Stimulated activated CD4-positive, alpha-beta T cell treated with anti-CD3 and anti-CD28 coated beads, Interleukin-2, amount 100 ng/mL, for 24 hours (primary cell): ENCODE data around the gene ZNF679.
"Not testable (repeated sequence)": the region's sequence is repeated elsewhere in the genome, so short reads cannot be mapped to it uniquely, and the experiment has no call there.

Experiments
- DNase-seq, 2 donors: peaks; one replicate each; pipeline ENCODE4 v3.0.0-alpha.2; 2020

The ZNF679 gene

GRCh38 chr7:64228174-64228573 lies at the start of gene ZNF679:
Gene ZNF679, plus strand, starts transcription at chr7:64228474. Its CDS starts 20,644 bp downstream, at chr7:64249118.
- not testable (repeated sequence) for DNase-seq

- peak in 1 of 2 donors; percentile 14 for DNase-seq
Measured at GRCh38 chr7:64180989-64181388, 47.3 kb upstream of the ZNF679 start.

DNA sequence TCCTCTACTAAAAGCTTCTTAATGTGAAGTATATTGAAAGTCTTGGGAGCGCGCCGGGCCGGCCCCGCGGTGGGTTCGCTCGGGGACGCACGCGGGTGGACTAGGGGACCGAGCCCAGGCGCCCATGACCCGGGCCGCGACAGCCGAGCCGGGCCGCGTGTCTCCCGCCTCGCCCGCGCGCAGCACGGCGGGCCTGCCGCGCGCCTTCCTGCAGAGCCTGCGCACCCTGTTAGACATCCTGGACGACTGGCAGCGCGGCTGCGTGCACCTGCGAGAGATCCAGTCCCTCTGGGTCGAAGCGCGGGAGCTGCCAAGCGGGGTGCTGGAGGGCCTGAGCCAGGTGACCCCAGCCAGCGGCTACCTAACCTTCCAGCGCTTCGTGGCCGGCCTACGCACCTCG lies 46.7 kb upstream of the ZNF679 start:
- DNase-seq: no peak

- no peak for DNase-seq
Measured at GRCh38 chr7:64182036-64182790, 46.1 kb upstream of the ZNF679 start.

DNA sequence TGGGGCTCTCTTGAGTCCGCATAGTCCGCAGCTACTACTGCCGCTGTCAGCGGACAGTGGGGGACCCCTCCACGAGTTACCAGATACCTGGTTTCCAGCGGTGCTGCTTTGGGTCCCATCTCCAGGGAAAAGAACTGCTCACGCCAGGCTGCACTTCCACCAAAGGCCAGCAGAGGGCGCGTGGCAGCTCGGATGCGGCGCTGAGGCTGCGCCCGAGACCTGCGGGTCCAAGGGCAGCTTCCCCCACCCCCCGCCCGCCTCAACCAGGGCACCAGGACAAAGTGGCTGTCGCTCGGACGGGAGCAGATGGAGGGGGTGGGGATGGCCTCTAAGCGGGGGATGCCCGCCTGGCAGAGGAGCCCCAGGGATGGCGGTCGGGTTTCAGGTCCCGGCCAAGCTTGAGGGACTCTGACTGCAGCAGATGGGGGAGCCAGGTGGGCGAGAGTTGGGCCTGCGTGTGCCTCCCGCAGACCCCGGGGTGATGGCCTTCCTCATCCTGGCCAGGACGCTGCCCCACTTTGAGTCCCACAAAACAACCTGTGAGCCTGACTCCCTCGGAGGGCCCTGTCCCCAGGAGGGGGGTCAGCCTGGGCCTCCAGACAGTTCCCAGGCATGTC lies 45.0 kb upstream of the ZNF679 start:
- peak; percentile 57 to 62 for DNase-seq

- DNase-seq: no peak
Measured at GRCh38 chr7:64183827-64184372, 44.4 kb upstream of the ZNF679 start.

GRCh38 chr7:64184376-64184775 lies 43.9 kb upstream of the ZNF679 start:
- no peak for DNase-seq

GRCh38 chr7:64187408-64187807 lies 40.9 kb upstream of the ZNF679 start:
- DNase-seq: no peak

DNA sequence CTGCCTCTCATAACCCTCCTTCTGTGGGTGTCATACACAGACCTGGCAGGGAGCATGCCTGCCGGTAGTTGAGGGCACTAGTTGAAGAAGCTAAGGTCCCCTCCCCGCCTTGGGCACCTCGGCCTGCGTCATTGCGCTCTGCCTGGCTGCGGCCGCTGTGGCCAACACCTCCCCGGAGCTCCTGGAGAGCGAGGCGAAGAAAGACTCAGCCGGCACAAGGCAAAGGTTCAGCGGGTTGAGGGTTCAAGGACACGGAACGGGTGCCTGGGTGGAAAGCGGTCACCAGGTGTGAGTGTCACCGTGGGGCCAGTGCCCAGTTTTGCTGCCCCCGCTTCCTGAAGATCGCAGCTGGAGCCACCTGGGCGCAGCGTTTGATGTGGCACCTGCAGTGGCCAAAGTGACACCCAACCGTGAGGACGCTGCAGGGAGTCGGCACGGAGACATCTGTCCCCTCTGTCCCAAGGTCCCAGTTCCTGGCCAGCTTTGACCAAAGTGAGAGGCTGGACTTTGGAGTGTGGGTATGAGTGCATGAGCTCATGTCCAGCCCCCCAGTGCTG lies 36.0 kb upstream of the ZNF679 start:
- no peak for DNase-seq

DNA sequence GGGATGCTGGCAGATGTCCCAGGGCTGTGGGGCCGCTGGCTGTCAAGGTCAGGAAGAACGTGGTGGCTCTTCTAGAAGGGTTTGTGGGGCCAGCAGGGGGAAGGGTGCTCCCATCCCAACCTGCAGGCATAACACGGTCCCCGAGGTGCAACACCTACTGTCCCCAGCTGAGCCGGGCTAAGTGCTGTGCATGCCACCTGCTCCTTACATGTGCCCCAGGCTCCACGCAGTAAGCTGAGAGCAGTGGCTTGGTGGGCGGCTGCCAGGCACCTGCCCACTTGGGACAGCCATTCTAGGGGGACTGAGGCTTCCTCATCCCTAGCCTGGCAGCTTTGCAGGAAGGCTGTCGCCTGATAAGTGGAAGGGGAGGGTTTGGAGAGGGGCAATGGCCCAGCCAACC lies 35.5 kb upstream of the ZNF679 start:
- DNase-seq: no peak

DNA sequence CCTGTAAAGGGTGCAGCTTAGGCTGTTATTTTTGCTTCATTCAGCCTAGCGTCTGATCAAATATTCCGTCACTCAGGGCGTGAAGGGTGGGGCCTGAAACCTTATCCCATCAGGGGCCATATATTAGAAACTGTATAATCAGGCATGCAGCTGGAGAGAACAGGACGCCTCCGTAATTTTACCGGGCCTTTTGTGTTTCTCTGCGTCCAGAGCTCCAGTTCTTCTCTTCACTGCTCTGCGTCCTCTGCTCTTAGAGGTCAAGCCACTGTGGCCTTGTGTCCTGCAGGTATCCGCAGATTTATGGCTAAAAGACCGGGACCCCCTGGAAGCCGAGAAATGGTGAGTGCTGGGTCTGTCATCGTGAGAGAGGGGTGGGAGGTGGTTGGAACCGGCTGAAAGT lies 21.4 kb upstream of the ZNF679 start, which contains the start of gene ZNF735:
ZNF735 (plus strand) TSS at position 301 of the 400 bp plus-strand sequence; CDS start at position 301, 0 bp downstream.
- DNase-seq: no peak

GRCh38 chr7:64219710-64220298 lies 8.5 kb upstream of the ZNF679 start:
- DNase-seq: not testable (repeated sequence)

GRCh38 chr7:64223366-64223765 lies 4.9 kb upstream of the ZNF679 start:
- DNase-seq: no peak

DNA sequence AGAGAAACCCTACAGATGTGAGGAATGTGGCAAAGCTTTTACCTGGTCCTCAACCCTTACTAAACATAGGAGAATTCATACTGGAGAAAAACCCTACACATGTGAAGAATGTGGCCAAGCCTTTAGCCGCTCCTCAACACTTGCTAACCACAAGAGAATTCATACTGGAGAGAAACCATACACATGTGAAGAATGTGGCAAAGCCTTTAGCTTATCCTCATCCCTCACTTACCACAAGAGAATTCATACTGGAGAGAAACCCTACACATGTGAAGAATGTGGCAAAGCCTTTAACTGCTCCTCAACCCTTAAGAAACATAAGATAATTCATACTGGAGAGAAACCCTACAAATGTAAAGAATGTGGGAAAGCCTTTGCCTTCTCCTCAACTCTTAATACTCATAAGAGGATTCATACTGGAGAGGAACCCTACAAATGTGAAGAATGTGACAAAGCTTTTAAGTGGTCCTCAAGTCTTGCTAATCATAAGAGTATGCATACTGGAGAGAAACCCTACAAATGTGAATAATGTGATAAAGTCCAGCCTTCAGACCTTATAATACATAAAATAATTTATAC lies 38.2 kb downstream of the ZNF679 start:
- DNase-seq: no peak

DNA sequence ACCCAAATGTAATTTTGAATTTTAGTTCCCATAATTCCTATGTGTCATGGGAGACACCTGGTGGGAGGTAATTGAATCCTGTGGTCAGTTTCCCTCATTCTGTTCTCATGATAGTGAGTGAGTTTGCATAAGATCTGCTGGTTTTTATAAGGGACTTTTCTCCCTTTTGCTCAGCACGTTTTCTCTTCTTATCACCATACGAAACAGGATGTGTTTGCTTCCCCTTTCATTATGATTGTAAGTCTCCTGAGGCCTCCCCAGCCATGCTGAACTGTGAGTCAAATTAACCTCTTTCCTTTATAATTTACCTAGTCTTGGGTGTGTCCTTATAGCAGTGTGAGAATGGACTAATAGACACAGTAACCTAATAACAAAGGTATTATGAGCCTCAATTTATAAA lies 49.4 kb downstream of the ZNF679 start:
- no peak for DNase-seq

DNA sequence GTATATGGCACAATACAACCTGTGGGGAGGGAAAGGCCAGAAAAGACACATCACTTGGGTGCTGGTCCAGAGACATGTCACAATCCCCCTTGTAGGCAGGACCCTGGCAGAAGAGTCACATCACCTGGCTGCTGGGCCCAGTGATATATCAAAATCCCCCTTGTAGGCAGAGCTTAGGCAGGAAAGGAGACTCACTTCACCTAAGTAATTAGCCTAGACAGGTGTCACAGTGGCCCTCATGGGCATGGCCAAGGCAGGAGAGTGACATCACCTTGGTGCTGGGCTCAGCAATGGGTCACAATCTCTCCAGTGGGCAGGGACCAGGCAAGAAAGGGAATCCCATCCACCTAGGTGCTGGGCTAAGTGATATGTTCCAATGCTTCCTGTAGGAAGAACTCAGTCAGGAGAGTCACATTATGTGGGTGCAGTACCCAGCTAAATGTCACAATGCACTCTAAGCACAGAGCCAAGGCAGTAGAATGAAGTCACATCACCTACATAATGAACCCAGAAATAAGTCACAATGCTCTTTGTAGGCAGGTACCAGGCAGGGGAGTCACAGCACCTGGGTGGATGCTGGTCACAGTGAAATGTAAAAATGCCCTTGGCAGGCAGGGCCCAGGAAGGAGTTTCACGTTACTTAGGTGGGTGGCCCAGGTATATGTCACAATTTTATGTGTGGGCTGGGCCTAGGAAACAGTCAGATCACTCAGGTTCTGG lies 66.6 kb downstream of the ZNF679 start:
- DNase-seq: no peak

- DNase-seq: not testable (repeated sequence)
Measured at GRCh38 chr7:64297418-64297817, 69.1 kb downstream of the ZNF679 start.

GRCh38 chr7:64300641-64301405 lies 72.5 kb downstream of the ZNF679 start:
- DNase-seq: no peak

- DNase-seq: peak; percentile 88 to 93
Measured at GRCh38 chr7:64307254-64308015, 79.2 kb downstream of the ZNF679 start.

DNA sequence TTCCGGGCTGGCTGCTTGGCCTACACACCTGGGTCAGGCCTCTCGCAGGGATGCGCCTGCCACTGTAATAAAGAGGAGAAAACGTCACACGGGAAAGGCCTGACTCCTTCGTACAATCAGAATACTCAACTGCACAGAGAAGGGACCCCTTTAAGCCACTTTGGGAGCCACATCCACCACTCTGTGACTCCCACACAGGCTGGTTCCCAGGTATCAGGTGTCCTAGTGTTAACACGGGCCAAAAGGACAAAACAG lies 79.7 kb downstream of the ZNF679 start:
- peak; percentile 5 to 28 for DNase-seq

DNA sequence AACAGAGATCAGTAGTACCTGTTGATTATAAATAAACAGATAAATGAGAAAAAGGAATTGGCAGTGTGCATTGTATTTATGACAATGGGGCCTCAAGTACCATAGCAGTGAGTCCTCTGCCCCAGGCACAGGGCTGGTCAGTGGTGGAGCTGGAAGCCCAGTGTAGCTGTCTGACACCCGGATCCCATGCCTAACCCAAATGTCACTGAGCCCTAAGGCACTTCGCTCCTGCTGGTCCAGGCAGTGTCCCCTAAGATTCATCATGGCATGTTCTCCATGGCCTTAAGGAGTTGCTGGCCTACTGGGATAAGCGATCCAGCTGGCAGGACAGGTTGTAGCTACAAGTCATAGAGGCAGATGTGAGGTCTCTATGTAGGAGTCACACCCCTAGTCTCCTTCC lies 82.2 kb downstream of the ZNF679 start:
- DNase-seq: no peak
